SK-N-SH (cell line): Measurements from ENCODE around the gene PCNX1. TPM values are rescaled to one million over a fixed set of nuclear protein-coding genes. Genes with fewer than 3 reads are reported as not detected.

Experiments used
- CTCF ChIA-PET: fragments of 300-600, 350-600 bp; formaldehyde crosslinking; extraction: SDS; loops from one replicate; lab custom pipeline; 2021; lab: Yijun Ruan, JAX
- POLR2A ChIA-PET: fragments of 350-600 bp; sonication (Branson Sonifier 250); formaldehyde crosslinking; extraction: SDS; loops from one replicate; lab custom pipeline; 2020; ENCODE audit warnings: antibody characterized with exemption, inconsistent platforms; lab: Yijun Ruan, JAX
- DNase-seq: peaks from one replicate; pipeline ENCODE4 v3.0.0; 2012
- H2AFZ ChIP-seq: fragments of 200-600 bp; sonication (generic); 2 replicates; pipeline ENCODE4 v1.8.1; 2016; ENCODE audit warnings: antibody characterized with exemption, mild to moderate bottlenecking, low read depth
- H3F3A ChIP-seq: fragments of 200-600 bp; sonication (generic); replicated peaks from 2 replicates; pipeline ENCODE3; 2016; ENCODE audit warnings: antibody characterized with exemption, mild to moderate bottlenecking; ENCODE audit not compliant: insufficient read depth
- H3K27ac ChIP-seq, 2 experiments: fragments of 200-500 bp in 1 of 2; fragments of 200-600 bp in 1 of 2; sonication (Bioruptor generic) in 1 of 2; sonication (generic), shearing (Covaris generic) in 1 of 2; 2 replicates each; pipeline versions ENCODE4 v1.5.1 to v1.6.1; 2014 to 2016; ENCODE audit warnings: low read depth in 2 of 2, inconsistent platforms in 1 of 2, low read length in 1 of 2, mild to moderate bottlenecking in 1 of 2, mixed read lengths in 1 of 2
- H3K27me3 ChIP-seq: fragments of 200-600 bp; sonication (generic), shearing (Covaris generic); 2 replicates; pipeline ENCODE4 v1.6.1; 2016; ENCODE audit warnings: mixed run types; ENCODE audit not compliant: insufficient read depth
- H3K36me3 ChIP-seq, 2 experiments: fragments of 200-500 bp in 1 of 2; fragments of 200-600 bp in 1 of 2; sonication (Bioruptor generic) in 1 of 2; sonication (generic) in 1 of 2; replicated peaks in 1 of 2; 2 replicates each; pipeline versions ENCODE3 to v1.5.1; 2014 to 2016; ENCODE audit warnings: low read length in 1 of 2, mild to moderate bottlenecking in 1 of 2; ENCODE audit not compliant: insufficient read depth in 2 of 2, control insufficient read depth in 1 of 2
- H3K4me1 ChIP-seq, 2 experiments: fragments of 200-500 bp in 1 of 2; fragments of 200-600 bp in 1 of 2; sonication (Bioruptor generic) in 1 of 2; sonication (generic), shearing (Covaris generic) in 1 of 2; 2 replicates each; pipeline versions ENCODE4 v1.5.1 to v1.6.1; 2014 to 2016; ENCODE audit warnings: low read depth in 1 of 2, low read length in 1 of 2, mixed run types in 1 of 2; ENCODE audit not compliant: insufficient read depth in 2 of 2, control insufficient read depth in 1 of 2
- H3K4me2 ChIP-seq: fragments of 200-600 bp; sonication (generic), shearing (Covaris generic); 2 replicates; pipeline ENCODE4 v1.6.1; 2017; ENCODE audit warnings: mixed run types
- H3K4me3 ChIP-seq, 2 experiments: fragments of 200-500 bp in 1 of 2; fragments of 200-600 bp in 1 of 2; sonication (Bioruptor generic) in 1 of 2; sonication (generic), shearing (Covaris generic) in 1 of 2; 2 replicates each; pipeline versions ENCODE4 v1.5.1 to v1.8.1; 2014 to 2016; ENCODE audit warnings: low read depth in 2 of 2, inconsistent platforms in 1 of 2, low read length in 1 of 2, mild to moderate bottlenecking in 1 of 2, mixed read lengths in 1 of 2, moderate library complexity in 1 of 2
- H3K79me2 ChIP-seq: fragments of 200-600 bp; sonication (generic); 2 replicates; pipeline ENCODE4 v1.8.1; 2017; ENCODE audit warnings: mild to moderate bottlenecking; ENCODE audit not compliant: insufficient read depth
- H3K9ac ChIP-seq: fragments of 200-600 bp; sonication (generic); 2 replicates; pipeline ENCODE4 v1.6.1; 2017; ENCODE audit warnings: mixed run types
- H3K9me2 ChIP-seq: fragments of 200-600 bp; sonication (generic); 2 replicates; pipeline ENCODE4 v1.6.1; 2017; ENCODE audit warnings: mixed run types
- H3K9me3 ChIP-seq: fragments of 200-600 bp; sonication (generic); 2 replicates; pipeline ENCODE4 v1.6.1; 2017; ENCODE audit warnings: mixed run types, mild to moderate bottlenecking, moderate library complexity
- H4K20me1 ChIP-seq: fragments of 200-600 bp; sonication (generic); 2 replicates; pipeline ENCODE4 v1.6.1; 2017; ENCODE audit warnings: mild to moderate bottlenecking, mixed run types; ENCODE audit not compliant: insufficient read depth
- EP300 ChIP-seq, 2 experiments: IDR thresholded peaks; 2 replicates each; pipeline versions ENCODE4 v1.4.0 to v1.6.1; 2012; ENCODE audit warnings: borderline replicate concordance in 1 of 2, low read depth in 1 of 2, low read length in 1 of 2
- FOSL2 ChIP-seq: IDR thresholded peaks from 2 replicates; pipeline ENCODE4 v1.4.0; 2012; ENCODE audit warnings: low read depth, mild to moderate bottlenecking, moderate library complexity, borderline replicate concordance
- FOXM1 ChIP-seq: IDR thresholded peaks from 2 replicates; pipeline ENCODE4 v1.4.0; 2012; ENCODE audit warnings: low read depth, mild to moderate bottlenecking
- IRF3 ChIP-seq: fragments of 150-350 bp; IDR thresholded peaks from 2 replicates; pipeline ENCODE4 v1.6.1; 2016; ENCODE audit warnings: mild to moderate bottlenecking, low read depth, low read length
- JUND ChIP-seq: IDR thresholded peaks from 2 replicates; pipeline ENCODE4 v1.4.0; 2012
- MEF2A ChIP-seq: IDR thresholded peaks from 2 replicates; pipeline ENCODE4 v1.4.0; 2012; ENCODE audit warnings: low read depth, borderline replicate concordance
- NFIC ChIP-seq: IDR thresholded peaks from 2 replicates; pipeline ENCODE4 v1.4.0; 2012; ENCODE audit warnings: borderline replicate concordance
- PBX3 ChIP-seq: IDR thresholded peaks from 2 replicates; pipeline ENCODE4; 2012
- TCF12 ChIP-seq: IDR thresholded peaks from 2 replicates; pipeline ENCODE4 v1.4.0; 2012
- USF2 ChIP-seq: fragments of 150-350 bp; IDR thresholded peaks from 2 replicates; pipeline ENCODE4 v1.6.1; 2017; ENCODE audit warnings: antibody characterized with exemption, low read length, low read depth, borderline replicate concordance
- WGBS: methylation state at CpG from one replicate; pipeline ENCODE4 v1.1.6; 2017; ENCODE audit warnings: low lambda C conversion rate; 5-methylcytosine and 5-hydroxymethylcytosine counted together
- polyA plus RNA-seq, 3 experiments: library from polyadenylated mRNA; depleted of rRNA; stranded (reverse); fragments of >200 nt; gene quantifications; 2 replicates each; pipeline ENCODE4 v1.2.3, GENCODE V29; 2012

PCNX1 gene
- polyA plus RNA-seq, 1 of the 3 experiments (the other 2 are of a cell fraction), result 9.4 TPM

DNA sequence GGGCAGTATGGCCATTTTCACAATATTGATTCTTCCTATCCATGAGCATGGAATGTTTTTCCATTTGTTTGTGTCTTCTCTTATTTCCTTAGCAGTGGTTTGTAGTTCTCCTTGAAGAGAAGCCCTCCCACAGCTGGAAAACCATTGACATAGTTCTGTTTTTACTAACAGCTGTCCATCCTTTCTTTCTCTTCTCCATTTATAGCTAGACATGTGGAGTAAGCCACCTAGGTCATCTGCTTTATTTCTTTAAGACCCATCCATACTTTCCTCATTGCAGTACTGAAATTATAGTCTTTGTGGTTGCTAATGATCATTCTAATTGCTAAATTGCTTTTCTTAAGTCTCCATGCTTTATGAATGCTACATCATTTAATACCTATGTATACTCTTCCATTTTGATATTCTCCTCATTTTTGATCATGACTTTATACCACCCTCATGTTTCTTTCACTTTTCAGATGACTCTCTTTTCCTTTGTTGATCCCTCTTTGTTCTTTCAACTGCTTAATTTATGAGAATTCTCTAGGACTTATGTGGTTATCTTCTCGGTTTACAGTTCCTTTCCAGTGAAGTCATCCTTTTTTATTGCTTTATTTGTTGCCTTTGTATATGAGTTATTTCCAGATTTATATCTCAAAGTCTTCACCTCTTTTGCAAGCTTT lies 114.2 kb downstream of the PCNX1 start:
- 0 out of 2 replicates have a peak overlapping the region, but pooled peaks have one; percentile 7 for H3K9ac ChIP-seq
- H3K27me3 ChIP-seq, result no peaks in the 10 kb centered on the region
- ChIA-PET CTCF (interaction anchor here (1.0 kb wide), 1 partner anchor 49 kb away, joined by 4 read pairs; no protein-coding TSS in a partner anchor), POLR2A (no interaction called here)
- no peaks in the 10 kb centered on the region for H4K20me1 ChIP-seq
- H3K4me1 ChIP-seq, result peaks cover 0 to 6% of the 10 kb centered on the region in 2 experiments; a peak in 2 of 4 replicates
- TF ChIP-seq NFIC (peak; percentile 11; the same call in 1 of the 2 replicates), EP300 (IDR thresholded peaks at IDR 0.05; ENCODE audit: borderline replicate concordance in 1 of 2, low read depth in 1 of 2, low read length in 1 of 2) (peak in 1 of 2 experiments; percentile 33; a peak in 1 of 4 replicates), JUND (peak; percentile 36; the same call in 1 of the 2 replicates), PBX3 (peak; percentile 56), USF2 (no peak), FOSL2 (peak; percentile 44), TCF12 (peak; percentile 48), FOXM1 (no peak), MEF2A (peak; percentile 59; the same call in 1 of the 2 replicates)
- no peaks in the 10 kb centered on the region for H3K9me2 ChIP-seq
- peak overlapping the region in 1 of 2 experiments; percentile 58; a peak in 2 of 4 replicates for H3K27ac ChIP-seq
- no peak overlapping the region for H3K4me3 ChIP-seq
- H2AFZ ChIP-seq, result no peak overlapping the region
- 14% methylated on average over 1 of the region's 1 CpG for whole genome bisulfite sequencing
- H3K36me3 ChIP-seq, result peaks cover 40 to 41% of the 10 kb centered on the region in 2 experiments
- H3K79me2 ChIP-seq, result peaks cover 11% of the 10 kb centered on the region; the same call in 1 of the 2 replicates
- no peaks in the 10 kb centered on the region; the same call in 1 of the 2 replicates for H3K9me3 ChIP-seq
- H3K4me2 ChIP-seq, result no peak overlapping the region; the same call in 1 of the 2 replicates
- no peak for DNase-seq
- peaks cover 25% of the 10 kb centered on the region for H3F3A ChIP-seq

GRCh38 chr14:71022012-71022869 lies 115.0 kb downstream of the PCNX1 start:
- TF ChIP-seq IRF3 (no peak), FOSL2 (peak; percentile 1; the same call in 1 of the 2 replicates)
- TF ChIP-seq, all 33 proteins: peak for 1
- peak overlapping the region in 1 of 2 experiments; percentile 58; a peak in 2 of 4 replicates for H3K27ac ChIP-seq
- WGBS, result 85% methylated on average over 3 of the region's 3 CpGs
- ChIA-PET POLR2A (no interaction called here), CTCF (interaction anchor here (0.6 to 1.4 kb wide), 3 partner anchors 12 to 746 kb away, joined by 3 to 9 read pairs (median 4); no protein-coding TSS in a partner anchor)
- H3K4me3 ChIP-seq, result no peak overlapping the region
- DNase-seq, result no peak
- peaks cover 14% of the 10 kb centered on the region; the same call in 1 of the 2 replicates for H3K79me2 ChIP-seq
- H3K9me2 ChIP-seq, result no peaks in the 10 kb centered on the region
- peaks cover 42 to 46% of the 10 kb centered on the region in 2 experiments for H3K36me3 ChIP-seq
- no peaks in the 10 kb centered on the region for H3K27me3 ChIP-seq
- no peak overlapping the region for H3K9ac ChIP-seq
- H3K4me2 ChIP-seq, result no peak overlapping the region; the same call in 1 of the 2 replicates
- H3K4me1 ChIP-seq, result peaks cover 0 to 6% of the 10 kb centered on the region in 2 experiments; a peak in 2 of 4 replicates
- no peaks in the 10 kb centered on the region for H4K20me1 ChIP-seq
- no peaks in the 10 kb centered on the region; the same call in 1 of the 2 replicates for H3K9me3 ChIP-seq
- no peak overlapping the region for H2AFZ ChIP-seq
- peaks cover 29% of the 10 kb centered on the region for H3F3A ChIP-seq
